LNCAP (cell line): Measurements from ENCODE around the gene HDAC10.

Experiments
- CTCF ChIP-seq: fragments of 450-650 bp; IDR thresholded peaks from 2 replicates; pipeline ENCODE4 v1.5.1; 2017; ENCODE audit warnings: mild to moderate bottlenecking

The HDAC10 gene

GRCh38 chr22:50262973-50263617 is 12.0 kb upstream of the HDAC10 start:
- no peak for TF ChIP-seq CTCF

GRCh38 chr22:50262460-50262911 is 11.4 kb upstream of the HDAC10 start:
- no peak for TF ChIP-seq CTCF

GRCh38 chr22:50261615-50262459 is 10.8 kb upstream of the HDAC10 start, which contains the start of gene MAPK12:
TSS of gene MAPK12 (minus strand) at chr22:50261683. CDS start at chr22:50261509, 174 bp downstream.
- TF ChIP-seq CTCF: no peak

GRCh38 chr22:50260801-50261614 is 9.9 kb upstream of the HDAC10 start:
- no peak for TF ChIP-seq CTCF

GRCh38 chr22:50260434-50260800 is 9.4 kb upstream of the HDAC10 start:
- TF ChIP-seq CTCF: no peak

GRCh38 chr22:50259302-50259701 is 8.2 kb upstream of the HDAC10 start:
- TF ChIP-seq CTCF: no peak
